GM18502 (cell line): ENCODE measurements around the gene CEP112.
A peak's percentile ranks its signal among the peaks of the same experiment; 100 is the strongest.
"Not testable (repeated sequence)": the region's sequence is repeated elsewhere in the genome, so short reads cannot be mapped to it uniquely, and the experiment has no call there.

Experiments used
- ATAC-seq: cut with Tn5 transposase; IDR thresholded peaks from one replicate; pipeline ENCODE4 v1.9.1; 2021; ENCODE audit warnings: mild to moderate bottlenecking; ENCODE audit not compliant: unreplicated experiment, poor library complexity

The CEP112 gene

GRCh38 chr17:65852911-65853310 lies 339.0 kb downstream of the CEP112 start:
- no peak for ATAC-seq

- no peak for ATAC-seq
Measured at GRCh38 chr17:65851965-65852736, 339.8 kb downstream of the CEP112 start.

- ATAC-seq: peak; percentile 70
Measured at GRCh38 chr17:65850486-65850885, 341.4 kb downstream of the CEP112 start.

DNA sequence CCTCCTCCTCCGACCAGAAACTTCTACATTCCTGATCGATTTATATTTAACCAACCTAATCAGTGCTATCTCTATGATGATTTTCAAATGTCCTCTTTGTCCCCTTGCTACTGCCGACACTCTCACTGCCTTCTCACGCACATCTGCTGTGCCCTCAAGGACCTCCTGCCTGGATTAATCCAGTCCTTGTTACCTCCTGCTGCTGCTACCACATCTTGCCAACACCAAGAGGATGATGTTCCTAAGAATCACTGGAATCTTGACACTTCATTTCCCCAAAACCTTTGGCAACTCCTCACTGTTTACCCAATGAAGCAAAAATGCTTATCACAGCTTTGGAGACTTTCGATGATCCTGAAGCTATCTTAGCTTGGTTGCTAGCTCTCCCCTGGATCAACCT lies 343.2 kb downstream of the CEP112 start:
- ATAC-seq: no peak

- ATAC-seq: no peak
Measured at GRCh38 chr17:65841089-65841488, 350.8 kb downstream of the CEP112 start.

GRCh38 chr17:65837232-65837631 lies 354.7 kb downstream of the CEP112 start:
- ATAC-seq: not testable (repeated sequence)

- ATAC-seq: no peak
Measured at GRCh38 chr17:65833214-65833613, 358.7 kb downstream of the CEP112 start.

DNA sequence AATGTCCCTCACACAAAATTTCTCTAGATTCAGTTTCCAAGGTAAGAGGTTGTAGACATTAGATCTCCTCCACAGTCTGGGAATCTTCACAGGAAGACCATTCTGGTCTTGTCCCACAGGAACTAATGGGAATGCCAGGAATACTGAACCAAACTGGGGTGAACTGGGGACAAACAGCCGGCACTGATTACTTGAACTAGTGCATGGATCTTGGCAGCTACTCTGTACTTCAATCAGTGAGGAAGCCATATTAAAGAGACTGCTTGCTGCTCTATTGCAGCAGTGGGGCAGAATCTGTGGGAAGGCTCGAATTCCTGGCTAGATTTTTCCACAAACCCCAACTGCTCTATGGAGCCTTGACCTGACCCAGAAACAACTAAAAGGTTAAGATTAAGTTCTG lies 361.6 kb downstream of the CEP112 start:
- no peak for ATAC-seq

GRCh38 chr17:65826577-65826976 lies 365.4 kb downstream of the CEP112 start:
- ATAC-seq: not testable (repeated sequence)

DNA sequence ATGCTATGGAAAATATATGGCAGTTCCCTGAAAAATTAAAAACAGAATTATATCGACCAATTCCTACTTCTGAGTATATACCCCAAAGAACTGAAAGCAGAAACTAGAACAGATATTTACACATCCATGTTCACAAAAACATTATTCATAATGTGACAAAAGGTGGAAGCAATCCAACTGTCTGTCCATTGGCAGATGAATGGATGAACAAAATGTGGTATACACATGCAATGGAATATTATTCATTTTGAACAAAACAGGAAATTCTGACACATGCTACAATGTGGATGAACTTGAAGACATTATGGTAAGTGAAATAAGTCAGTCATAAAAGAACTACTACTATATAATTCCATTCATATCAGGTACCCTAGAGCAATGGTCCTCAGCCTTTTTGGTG lies 367.0 kb downstream of the CEP112 start:
- ATAC-seq: no peak

DNA sequence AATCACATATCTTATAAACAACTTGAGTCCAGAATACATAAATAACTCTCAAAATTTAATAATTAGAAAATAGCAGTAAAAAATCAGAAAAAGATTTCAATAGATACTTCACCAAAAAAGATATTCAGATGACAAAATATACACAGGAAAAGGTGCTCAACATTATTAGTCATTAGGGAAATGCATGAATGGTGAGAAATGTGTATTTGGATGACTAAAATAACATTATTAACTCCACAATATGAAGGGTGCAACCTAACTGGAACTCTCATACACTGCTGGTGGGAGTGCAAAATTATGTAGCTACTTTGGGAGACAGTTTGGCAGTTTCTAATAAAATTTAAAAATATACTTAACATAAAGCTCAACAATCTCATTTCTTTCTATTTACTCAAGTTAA lies 368.2 kb downstream of the CEP112 start:
- ATAC-seq: no peak

DNA sequence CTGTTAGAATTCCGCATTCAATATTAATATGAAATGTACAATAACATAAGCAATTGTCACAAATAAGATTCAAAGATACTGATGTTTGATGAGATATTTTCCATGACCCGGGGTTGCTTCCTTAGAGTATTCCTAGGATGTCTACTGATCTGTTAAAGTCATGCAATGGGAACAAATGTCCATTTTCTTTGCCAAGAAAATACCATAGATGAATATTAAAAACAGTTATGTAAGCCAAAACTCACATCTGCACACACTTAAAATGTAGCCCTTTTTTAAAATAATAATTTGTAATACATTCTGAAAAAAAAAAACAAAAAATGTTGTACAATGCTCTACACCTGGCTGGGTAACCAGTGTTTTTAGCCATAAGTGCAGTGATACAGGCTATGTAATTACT lies 371.1 kb downstream of the CEP112 start:
- ATAC-seq: no peak

DNA sequence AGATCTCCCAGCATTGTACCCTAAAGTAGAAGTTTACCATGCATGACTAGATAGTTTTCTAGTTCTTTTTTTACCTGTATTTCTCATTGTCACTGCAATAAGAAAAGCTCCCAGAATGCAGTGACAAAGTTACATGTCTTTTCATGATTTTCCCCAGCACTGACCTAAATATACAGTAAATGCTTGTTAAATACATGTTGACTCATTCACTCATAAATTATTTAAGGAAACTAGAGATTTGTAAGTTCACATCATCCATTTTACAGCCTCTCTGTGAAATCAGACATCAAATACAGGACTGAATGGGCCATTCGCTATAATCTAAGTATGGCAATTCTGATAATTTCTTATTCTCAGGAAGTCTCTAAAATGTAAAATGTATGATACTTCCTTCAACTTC lies 371.6 kb downstream of the CEP112 start:
- ATAC-seq: no peak

GRCh38 chr17:65819810-65820209 lies 372.1 kb downstream of the CEP112 start:
- ATAC-seq: no peak

DNA sequence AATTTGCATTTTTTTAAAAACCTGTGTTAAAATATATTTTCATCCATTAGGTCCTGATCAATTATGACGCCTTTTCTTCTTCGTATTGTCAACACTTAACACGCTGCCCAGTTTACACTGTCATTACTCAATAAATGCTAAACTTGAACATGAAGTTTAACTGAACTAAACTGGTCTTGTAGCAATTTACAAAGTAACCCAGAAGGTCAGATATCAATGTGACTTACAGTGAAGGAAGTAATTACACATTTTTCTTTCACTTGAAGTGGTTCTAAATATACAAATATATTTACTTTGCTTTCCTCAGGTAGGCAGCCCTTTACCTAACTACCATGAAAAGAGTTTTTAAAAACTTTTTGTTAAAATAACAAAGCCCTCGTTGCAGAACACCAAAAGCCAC lies 374.0 kb downstream of the CEP112 start:
- no peak for ATAC-seq

- ATAC-seq: no peak
Measured at GRCh38 chr17:65814418-65814817, 377.5 kb downstream of the CEP112 start.

GRCh38 chr17:65813306-65813705 lies 378.6 kb downstream of the CEP112 start:
- ATAC-seq: no peak

- ATAC-seq: no peak
Measured at GRCh38 chr17:65811043-65811442, 380.9 kb downstream of the CEP112 start.

GRCh38 chr17:65809366-65809765 lies 382.6 kb downstream of the CEP112 start:
- ATAC-seq: no peak

DNA sequence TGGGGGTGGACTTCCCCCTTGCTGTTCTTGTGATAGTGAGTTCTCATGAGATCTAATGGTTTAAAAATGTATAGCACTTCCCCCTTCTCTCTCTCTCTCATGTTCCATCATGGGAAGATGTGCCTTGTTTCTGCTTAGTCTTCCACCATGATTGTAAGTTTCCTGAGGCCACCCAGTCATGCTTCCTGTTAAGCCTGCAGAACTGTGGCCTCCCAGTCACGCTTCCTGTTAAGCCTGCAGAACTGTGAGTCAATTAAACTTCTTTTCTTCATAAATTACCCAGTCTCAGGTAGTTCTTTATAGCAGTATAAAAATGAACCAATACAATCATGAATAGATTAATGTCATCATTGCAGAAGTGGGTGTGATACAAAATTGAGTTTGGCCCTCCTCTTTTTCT lies 383.4 kb downstream of the CEP112 start:
- not testable (repeated sequence) for ATAC-seq

DNA sequence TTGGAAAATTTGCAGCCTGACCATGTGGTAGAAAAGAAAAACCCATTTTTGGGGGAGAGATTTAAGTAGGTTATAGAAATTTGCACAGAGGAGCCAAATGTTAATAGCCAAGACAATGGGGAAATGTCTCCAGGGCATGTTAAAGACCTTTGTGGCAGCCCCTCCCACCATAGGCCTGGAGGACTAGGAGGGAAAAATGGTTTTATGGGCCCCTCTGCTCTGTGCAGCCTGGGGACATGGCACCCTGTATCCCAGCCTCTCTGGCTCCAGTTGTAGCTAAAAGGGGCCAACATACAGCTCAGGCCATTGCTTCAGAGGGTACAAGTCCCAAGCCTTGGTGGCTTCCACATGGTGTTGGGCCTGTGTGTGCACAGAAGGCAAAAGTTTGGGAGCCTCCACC lies 384.6 kb downstream of the CEP112 start:
- no peak for ATAC-seq

- no peak for ATAC-seq
Measured at GRCh38 chr17:65801513-65801912, 390.4 kb downstream of the CEP112 start.
